ENCODE measurements around the gene ATXN7L2. TPM values are rescaled to one million over a fixed set of nuclear protein-coding genes. Genes with fewer than 3 reads are reported as not detected.
A peak's percentile ranks its signal among the peaks of the same experiment; 100 is the strongest.

The ATXN7L2 gene
- total and polyA plus RNA-seq, 7 donors, result 4.4 to 14.1 (median 5.2) TPM

DNA sequence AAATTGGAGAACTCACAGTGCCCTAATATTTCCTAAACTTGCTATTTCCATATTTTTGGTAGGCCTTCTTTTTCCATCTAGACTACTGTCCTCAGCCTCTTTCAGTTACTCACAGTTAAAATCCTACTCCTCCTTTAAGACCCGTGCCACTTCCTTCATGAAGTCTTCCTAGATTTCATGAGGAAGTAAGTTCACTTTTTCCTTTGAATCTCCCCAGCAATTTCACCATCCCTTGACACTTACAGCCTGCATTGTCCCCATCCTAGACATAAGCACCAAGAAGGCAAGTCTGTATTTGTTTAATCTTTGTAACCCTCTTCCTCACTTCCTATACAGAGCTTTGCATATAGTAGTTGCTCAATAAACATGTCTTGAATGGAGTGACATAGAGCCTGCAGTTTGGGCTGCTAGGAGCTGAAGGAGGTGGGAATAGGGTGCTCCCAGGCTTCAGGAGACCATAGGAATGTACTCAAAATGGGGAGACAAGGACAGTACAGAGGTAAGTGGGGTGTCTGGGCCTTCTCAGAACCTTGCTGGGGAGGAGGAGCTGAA lies 50.7 kb downstream of the ATXN7L2 start:
- TF ChIP-seq, protein P1, sequence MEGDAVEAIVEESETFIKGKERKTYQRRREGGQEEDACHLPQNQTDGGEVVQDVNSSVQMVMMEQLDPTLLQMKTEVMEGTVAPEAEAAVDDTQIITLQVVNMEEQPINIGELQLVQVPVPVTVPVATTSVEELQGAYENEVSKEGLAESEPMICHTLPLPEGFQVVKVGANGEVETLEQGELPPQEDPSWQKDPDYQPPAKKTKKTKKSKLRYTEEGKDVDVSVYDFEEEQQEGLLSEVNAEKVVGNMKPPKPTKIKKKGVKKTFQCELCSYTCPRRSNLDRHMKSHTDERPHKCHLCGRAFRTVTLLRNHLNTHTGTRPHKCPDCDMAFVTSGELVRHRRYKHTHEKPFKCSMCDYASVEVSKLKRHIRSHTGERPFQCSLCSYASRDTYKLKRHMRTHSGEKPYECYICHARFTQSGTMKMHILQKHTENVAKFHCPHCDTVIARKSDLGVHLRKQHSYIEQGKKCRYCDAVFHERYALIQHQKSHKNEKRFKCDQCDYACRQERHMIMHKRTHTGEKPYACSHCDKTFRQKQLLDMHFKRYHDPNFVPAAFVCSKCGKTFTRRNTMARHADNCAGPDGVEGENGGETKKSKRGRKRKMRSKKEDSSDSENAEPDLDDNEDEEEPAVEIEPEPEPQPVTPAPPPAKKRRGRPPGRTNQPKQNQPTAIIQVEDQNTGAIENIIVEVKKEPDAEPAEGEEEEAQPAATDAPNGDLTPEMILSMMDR (IDR thresholded peaks at IDR 0.05), result no peak
- ATAC-seq (no peak), DNase-seq (no peak)
- Histone ChIP-seq H3K27me3 (ENCODE audit: insufficient read depth in 3 of 3, low read length in 2 of 3) (no peaks in the 10 kb centered on the region), H3K36me3 (ENCODE audit: insufficient read depth in 1 of 2, low read depth in 1 of 2) (no peaks in the 10 kb centered on the region), H3K4me1 (peaks cover 63% of the 10 kb centered on the region), H3K27ac (peak overlapping the region; percentile 85), H3K4me3 (no peak overlapping the region), H3K9me3 (no peaks in the 10 kb centered on the region)
- 70 to 87% (median 84%) methylated on average over 1 of the region's 1 CpG for WGBS, 3 donors
- intact Hi-C loops (cut with DNase I), result no loop called here

DNA sequence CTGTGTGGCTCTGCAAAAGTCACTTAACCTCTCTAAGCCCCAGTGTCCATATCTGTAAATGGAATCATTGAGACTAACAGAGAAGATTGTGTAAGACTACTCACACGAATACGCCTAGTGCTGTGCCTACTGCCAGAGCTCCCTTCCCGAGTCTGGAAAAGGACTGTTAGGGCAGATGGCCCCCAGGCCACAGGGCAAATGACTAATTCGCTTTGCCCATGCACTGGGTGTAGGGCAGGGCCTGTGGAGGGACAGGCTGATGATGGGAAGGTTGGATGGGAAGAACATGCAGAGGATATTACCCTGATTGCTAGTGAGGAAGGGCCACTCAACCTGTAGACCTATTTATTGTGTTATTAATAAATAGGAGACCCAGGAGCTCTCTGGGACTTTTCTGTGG lies 51.8 kb downstream of the ATXN7L2 start:
- ATAC-seq (peak; percentile 14 to 42 (median 25)), DNase-seq (peak in 1 of 2 donors; percentile 53)
- Histone ChIP-seq H3K4me3 (peak overlapping the region; percentile 30), H3K27ac (peak overlapping the region; percentile 85), H3K36me3 (ENCODE audit: insufficient read depth in 1 of 2, low read depth in 1 of 2) (no peaks in the 10 kb centered on the region), H3K27me3 (ENCODE audit: insufficient read depth in 3 of 3, low read length in 2 of 3) (no peaks in the 10 kb centered on the region), H3K9me3 (no peaks in the 10 kb centered on the region), H3K4me1 (peaks cover 53% of the 10 kb centered on the region)
- 27 to 51% (median 30%) methylated on average over 4 of the region's 4 CpGs for WGBS, 3 donors
- intact Hi-C loops (cut with DNase I), result no loop called here
- TF ChIP-seq, protein P1 (IDR thresholded peaks at IDR 0.05), result no peak

DNA sequence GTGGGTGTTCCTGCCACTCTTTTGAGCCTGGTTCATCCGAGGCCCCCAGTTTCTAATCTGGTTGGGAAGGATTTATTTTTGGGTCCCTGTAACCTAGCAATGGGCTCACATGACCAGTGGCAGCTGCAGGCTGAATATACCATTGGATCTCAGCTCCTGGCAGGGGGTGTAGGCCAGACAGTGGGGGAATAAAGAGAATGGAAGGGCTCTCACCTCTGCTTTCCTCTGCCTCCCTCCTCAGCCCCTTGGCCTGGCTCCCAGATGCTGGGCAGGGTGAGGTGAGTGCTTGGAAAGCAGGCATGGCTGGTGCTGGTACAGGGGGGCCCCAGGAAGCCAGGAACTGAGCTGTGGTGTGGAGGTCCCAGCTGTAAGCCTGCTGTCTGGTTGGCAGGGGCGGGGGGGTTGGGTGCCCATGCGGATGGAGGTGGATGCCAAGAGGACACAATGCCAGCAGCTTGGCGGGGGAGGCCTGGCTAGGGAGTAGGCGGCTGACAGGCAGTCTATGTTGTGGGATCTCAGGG lies 52.3 kb downstream of the ATXN7L2 start:
- Histone ChIP-seq H3K4me3 (peak overlapping the region; percentile 30), H3K27me3 (ENCODE audit: insufficient read depth in 3 of 3, low read length in 2 of 3) (no peaks in the 10 kb centered on the region), H3K36me3 (ENCODE audit: insufficient read depth in 1 of 2, low read depth in 1 of 2) (no peaks in the 10 kb centered on the region), H3K27ac (peak overlapping the region; percentile 85), H3K9me3 (no peaks in the 10 kb centered on the region), H3K4me1 (peaks cover 53% of the 10 kb centered on the region)
- DNase-seq, result peak; percentile 45 to 84
- intact Hi-C loops (cut with DNase I), result no loop called here
- WGBS, 3 donors, result 18 to 27% (median 24%) methylated on average over 5 of the region's 5 CpGs
- TF ChIP-seq, protein P1 (IDR thresholded peaks at IDR 0.05), result no peak
- ATAC-seq, result peak; percentile 73 to 79 (median 76)

DNA sequence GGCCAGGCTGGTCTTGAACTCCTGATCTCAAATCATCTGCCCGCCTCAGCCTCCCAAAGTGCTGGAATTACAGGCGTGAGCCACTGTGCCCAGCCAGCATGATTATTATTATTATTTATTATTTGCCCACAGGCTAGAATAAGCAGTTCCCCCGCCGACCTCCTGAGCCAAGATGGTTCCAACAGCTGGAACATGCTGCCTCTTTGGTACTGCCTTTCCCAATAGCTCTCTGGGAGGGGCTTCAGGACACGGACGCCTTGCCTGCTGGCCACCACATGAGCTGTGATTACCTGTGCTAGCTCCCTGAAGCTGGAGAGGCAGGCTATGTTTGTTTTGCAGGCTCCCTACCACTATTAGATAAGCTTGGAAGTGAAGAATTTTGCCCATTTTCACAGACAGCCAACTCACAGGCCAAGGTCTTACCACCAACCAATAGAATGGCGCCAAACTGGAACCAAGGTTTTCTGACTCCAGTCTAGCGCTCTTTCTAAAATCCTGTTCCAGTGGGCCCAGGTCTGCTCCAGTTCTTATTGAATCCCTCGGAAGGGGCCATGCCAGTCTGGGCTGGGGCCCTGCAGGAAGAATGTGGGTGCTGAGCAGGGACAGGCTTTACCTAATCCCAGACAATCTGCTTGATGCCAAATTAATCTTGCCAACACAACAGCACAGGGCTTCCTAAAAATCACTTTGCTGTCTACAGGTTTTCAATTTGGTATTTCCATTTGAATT lies 53.9 kb downstream of the ATXN7L2 start:
- H3K9me3 ChIP-seq, result no peaks in the 10 kb centered on the region
- ATAC-seq, result no peak
- H3K27me3 ChIP-seq (ENCODE audit: insufficient read depth in 3 of 3, low read length in 2 of 3), result no peaks in the 10 kb centered on the region
- peak in 1 of 2 donors; percentile 53 for DNase-seq
- no peak overlapping the region for H3K4me3 ChIP-seq
- H3K36me3 ChIP-seq (ENCODE audit: insufficient read depth in 1 of 2, low read depth in 1 of 2), result no peaks in the 10 kb centered on the region
- H3K27ac ChIP-seq, result no peak overlapping the region
- TF ChIP-seq, protein P1 (IDR thresholded peaks at IDR 0.05), result no peak
- WGBS, 3 donors, result 72 to 82% (median 75%) methylated on average over 9 of the region's 9 CpGs
- intact Hi-C loops (cut with DNase I), result no loop called here
- peaks cover 43% of the 10 kb centered on the region for H3K4me1 ChIP-seq

Measured in psoas muscle (tissue), 8 donors.